Stimulated activated CD8-positive, alpha-beta memory T cell treated with anti-CD3 and anti-CD28 coated beads, Interleukin-12 subunit alpha, Interleukin-12 subunit beta, amount 100 ng/mL, for 24 hours (primary cell): ENCODE data around the gene RBM12.

ENCODE experiments used
- DNase-seq: peaks from one replicate; pipeline ENCODE4 v3.0.0-alpha.2; 2020; ENCODE audit errors: extremely low read depth

The RBM12 gene

GRCh38 chr20:35600176-35600992 lies 64.3 kb downstream of the RBM12 start:
- DNase-seq: no peak

- no peak for DNase-seq
These were observed 65.0 kb downstream of the RBM12 start for GRCh38 chr20:35599776-35600120.
